ENCODE measurements around the gene ASNSD1. TPM values are rescaled to one million over a fixed set of nuclear protein-coding genes. Genes with fewer than 3 reads are reported as not detected.
"Not testable (repeated sequence)": the region's sequence is repeated elsewhere in the genome, so short reads cannot be mapped to it uniquely, and the experiment has no call there.

ASNSD1 gene
- total RNA-seq, 1 experiment from 2014 or later, result 20.0 TPM

DNA sequence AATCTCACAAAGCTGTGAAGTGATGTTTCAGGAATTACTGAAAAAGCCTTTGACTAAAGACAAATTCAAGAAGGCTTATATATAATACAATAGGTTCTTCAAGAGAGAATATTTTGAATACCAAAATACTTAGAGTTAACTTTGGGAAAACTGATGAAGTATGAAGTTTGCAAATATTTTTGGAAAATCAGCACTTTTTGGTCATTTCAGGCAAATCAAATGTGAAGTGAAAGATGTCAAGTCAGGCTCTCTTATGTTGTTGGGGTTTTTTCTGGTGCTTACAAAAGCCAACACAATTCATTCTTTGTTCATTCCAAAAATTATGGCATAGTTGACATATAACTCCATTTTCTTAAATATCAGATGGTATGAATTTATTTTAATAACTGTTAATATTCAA lies 14.7 kb upstream of the ASNSD1 start:
- DNase-seq (ENCODE audit: low spot score), result no peak

DNA sequence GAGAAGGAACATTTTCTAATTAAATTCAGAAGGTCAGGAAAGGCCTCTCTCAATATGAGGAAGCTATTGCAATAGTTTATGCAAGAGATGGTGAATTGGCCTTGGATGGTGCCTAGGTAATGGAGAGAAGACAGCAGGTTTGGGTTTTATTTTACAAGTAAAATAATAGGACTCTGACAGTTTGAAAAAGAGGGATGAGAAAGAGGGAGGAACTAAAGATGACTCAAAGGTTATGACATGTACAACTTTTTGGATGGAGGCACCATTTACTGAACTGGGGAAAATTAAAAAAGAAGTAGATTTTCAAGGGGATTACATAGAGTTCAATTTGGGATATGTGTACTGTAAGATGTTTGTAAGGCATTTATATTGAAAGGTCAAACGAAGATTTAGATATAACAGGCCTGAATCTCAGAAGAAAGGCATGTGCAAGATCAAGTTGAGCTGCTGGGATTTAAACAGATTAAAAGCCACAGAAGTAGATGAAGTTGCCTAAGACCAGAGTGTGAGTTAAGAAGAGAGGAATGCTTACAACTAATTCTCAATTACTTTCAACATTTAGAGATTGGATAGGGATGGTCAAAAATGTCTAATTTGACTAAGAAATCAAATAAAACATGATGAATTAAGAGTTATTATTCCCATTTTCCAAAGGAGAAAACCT lies 12.3 kb upstream of the ASNSD1 start:
- no peak for DNase-seq (ENCODE audit: low spot score)

DNA sequence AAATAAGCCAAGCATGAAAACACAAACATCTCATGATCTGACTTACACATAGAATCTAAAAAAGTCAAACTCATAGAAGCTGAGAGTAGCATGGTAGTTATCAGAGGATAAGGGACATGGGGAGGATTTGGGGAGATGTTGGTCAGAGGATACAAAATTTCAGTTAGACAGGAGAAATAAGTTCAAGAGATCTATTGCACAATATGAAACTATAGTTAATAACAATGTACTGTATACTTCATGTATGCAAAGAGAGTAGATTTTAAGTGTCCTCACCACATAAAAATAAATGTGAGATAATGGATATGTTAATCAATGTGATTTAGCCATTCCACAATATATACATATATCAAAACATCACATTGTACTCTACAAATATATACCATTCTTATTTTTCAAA lies 10.0 kb upstream of the ASNSD1 start:
- no peak for DNase-seq (ENCODE audit: low spot score)

DNA sequence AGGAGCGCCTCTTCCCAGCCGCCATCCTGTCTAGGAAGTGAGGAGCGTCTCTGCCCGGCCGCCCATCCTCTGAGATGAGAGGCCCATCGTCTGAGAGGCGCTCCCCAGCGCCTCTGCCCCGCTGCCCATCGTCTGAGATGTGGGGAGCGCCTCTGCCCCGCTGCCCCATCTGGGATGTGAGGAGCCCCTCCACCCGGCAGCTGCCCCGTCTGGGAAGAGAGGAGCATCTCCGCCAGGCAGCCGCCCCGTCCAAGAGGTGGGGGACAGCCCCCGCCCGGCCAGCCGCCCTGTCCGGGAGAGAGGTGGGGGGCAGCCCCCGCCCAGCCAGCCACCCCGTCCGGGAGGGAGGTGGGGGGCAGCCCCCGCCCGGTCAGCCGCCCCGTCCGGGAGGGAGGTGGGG lies 7.8 kb upstream of the ASNSD1 start:
- DNase-seq (ENCODE audit: low spot score), result not testable (repeated sequence)

DNA sequence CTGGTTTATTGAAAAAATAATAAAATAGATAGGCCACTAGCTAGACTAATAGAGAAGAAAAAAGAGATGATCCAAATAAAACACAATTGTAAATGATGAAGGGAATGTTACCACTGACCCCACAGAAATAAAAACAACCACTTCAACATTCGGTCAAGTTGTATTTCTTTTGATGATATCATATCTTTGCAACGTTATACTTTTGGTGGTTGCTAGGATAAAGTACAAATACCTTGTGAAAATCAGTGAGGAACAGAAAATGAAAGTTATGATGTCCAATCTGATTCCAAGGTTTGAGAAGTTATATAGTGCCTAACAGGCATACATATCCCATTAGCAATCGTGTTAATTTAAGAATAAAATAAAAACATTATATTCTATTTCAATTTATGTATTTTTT lies 6.6 kb upstream of the ASNSD1 start:
- no peak for DNase-seq (ENCODE audit: low spot score)

DNA sequence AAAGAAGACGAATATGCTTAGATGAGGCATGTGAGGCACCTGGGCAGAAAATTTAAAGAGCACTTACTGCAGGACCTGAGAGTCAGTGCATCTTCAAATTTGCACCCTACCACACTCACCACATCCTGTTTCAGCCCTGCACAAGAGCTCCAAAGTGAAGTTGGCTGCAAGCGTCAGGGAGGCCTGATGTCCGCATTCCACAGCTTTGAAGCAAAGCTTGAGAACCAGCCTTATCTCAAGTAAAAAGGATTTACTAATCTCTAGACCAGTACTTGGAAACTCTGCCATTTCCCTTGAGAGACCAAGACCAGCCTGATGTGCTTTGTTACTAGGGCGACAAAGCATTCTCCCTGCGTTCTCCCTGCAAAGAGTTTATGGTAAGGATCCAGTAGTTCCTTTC lies 3.4 kb upstream of the ASNSD1 start:
- DNase-seq (ENCODE audit: low spot score), result no peak

DNA sequence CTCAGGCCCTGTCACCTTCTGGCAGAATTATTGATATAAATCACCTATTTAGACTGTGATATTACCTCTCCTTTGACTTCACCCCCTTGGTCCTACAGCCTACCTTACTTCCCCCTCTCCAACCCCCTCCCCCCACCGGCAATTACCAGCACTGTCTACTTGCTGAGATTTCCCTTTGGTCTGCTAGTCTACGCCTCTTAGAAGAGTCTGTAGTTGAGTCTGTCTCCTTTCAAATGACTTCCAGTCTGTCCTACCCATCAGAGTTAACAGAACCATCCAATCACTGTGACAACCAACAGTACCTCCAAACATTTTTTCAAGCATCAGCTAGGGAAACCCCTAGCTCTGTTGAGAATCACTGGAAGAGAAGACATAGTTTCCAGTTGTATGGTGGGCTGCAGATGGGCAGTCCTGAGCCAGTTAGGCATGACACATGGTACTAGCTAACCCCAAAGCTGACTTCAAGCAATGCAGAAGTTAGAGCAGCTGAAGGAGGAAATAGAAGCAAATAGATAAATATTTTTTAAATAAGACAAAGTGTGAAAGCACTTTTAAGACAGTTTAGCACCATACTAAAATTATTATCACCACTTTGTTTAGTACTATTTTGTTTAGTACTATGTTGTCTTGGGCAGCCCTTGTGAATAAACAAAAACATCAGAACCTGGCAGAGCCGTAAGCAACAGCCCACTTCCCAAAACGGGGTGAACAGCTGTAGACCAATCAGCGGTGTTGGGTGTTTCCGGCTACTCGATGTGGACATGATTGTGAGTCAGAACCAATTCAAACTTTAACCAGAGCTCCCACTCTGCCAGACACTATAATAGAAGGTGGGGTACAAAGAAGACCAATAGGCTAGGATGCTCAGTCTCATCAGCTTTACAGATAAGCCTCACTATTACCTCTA lies 2.7 kb upstream of the ASNSD1 start:
- DNase-seq (ENCODE audit: low spot score), result no peak

DNA sequence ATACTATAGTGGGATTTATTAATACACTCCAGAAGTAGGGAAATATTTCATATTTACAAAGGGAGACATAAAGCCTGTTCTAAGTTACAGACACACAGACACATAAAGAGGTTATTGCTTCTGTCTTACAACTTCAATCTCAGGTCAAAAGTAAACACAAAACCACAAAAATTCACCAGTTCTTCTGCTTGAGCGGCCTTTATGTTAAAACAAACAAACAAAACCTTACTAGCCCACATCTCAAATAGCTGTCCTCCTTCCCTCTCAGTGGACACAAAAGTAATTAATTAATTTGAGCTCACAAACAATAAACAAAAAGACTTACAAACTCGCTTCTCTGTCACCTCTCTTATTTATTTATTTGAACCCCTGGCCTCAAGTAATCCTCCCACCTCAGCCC lies 1.5 kb upstream of the ASNSD1 start:
- no peak for DNase-seq (ENCODE audit: low spot score)

DNA sequence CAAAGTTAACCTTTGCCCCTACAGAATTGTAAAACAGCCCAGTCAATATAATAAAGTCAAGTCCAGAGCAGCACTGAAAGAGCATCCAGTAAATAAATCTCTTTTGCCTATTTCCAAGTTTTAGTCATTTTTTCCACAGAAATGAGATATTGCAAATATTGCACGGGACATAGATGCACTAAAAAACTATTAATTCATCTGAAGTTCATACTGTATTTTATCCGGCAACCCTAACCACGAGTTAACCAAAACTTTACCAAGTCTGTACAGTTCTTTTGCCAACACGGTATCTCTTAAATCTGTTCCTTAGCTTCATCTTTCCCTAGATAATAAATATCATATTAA lies 484 bp upstream of the ASNSD1 start:
- DNase-seq (ENCODE audit: low spot score), result no peak

DNA sequence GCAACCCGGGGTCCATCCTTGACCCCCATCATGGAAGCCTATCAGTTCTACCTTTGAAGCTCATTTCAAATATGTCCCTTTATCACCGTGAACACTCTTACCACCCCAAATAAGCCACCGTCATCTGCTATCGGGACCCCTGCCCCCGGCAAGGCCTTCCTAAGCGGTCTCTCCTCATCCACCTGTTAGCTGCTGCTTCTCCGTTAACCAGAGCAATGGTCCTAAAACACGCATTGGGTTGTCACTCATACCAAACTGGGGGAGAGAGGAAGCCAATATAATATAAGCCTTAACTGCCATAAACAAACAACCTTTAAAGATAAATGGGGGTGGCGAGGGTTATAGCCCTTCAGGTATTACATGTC lies 680 bp downstream of the ASNSD1 start:
- DNase-seq (ENCODE audit: low spot score), result no peak

DNA sequence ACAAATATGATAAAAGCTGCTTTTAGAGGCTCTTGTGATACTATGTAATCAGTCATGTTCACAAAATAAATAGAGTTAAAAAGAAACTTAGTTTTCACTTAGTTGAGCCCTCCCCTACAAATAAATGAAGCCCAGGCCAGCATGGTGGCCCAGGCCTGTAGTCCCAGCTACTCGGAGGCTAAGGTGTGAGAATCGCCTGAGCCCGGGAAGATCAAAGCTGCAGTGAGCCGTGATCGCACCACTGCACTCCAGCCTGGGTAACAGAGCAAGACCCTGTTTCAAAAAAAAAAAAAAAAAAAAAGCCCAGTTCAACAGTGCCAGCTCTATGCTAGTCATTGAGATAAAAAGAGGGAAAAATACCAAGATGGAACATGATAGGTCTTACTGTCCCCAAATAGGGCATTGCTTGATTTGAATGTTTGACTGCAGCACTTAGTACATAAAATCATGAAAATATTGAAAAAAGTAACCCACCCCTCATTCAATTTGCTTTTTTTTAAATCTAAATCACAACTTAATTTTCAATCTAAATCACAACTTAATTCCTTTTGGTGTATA lies 1.5 kb downstream of the ASNSD1 start:
- DNase-seq (ENCODE audit: low spot score), result no peak

DNA sequence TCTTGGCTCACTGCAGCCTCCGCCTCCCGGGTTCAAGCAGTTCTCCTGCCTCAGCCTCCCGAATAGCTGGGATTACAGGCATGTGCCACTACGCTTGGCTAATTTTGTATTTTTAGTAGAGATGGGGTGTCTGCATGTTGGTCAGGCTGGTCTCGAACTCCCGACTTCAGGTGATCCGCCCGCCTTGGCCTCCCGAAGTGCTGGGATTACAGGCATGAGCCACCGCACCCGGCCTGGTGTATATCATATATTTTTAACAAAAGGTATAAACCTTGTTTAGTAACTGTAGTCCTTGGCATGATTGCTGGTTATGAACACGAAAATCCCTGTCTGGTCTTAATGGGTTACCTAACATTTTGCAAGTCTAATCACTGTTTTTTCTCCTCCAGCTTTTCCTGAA lies 2.1 kb downstream of the ASNSD1 start:
- not testable (repeated sequence) for DNase-seq (ENCODE audit: low spot score)

DNA sequence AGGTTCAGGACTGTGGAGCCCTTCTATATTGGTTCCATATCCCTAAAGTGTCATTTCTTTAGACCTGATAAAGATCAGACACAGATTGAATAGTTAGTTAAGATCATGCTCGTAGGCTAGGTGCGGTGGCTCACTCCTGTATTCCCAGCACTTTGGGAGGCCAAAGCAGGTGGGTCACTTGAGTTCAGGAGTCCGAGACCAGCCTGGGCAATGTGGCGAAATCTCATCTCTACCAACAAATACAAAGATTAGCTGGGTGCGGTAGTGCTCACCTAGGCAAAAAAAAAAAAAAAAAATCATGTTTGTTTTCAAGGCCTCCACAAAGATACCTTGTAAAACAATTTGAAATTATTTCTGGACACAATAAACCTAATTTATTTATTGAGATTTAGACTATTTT lies 8.7 kb downstream of the ASNSD1 start:
- no peak for DNase-seq (ENCODE audit: low spot score)

DNA sequence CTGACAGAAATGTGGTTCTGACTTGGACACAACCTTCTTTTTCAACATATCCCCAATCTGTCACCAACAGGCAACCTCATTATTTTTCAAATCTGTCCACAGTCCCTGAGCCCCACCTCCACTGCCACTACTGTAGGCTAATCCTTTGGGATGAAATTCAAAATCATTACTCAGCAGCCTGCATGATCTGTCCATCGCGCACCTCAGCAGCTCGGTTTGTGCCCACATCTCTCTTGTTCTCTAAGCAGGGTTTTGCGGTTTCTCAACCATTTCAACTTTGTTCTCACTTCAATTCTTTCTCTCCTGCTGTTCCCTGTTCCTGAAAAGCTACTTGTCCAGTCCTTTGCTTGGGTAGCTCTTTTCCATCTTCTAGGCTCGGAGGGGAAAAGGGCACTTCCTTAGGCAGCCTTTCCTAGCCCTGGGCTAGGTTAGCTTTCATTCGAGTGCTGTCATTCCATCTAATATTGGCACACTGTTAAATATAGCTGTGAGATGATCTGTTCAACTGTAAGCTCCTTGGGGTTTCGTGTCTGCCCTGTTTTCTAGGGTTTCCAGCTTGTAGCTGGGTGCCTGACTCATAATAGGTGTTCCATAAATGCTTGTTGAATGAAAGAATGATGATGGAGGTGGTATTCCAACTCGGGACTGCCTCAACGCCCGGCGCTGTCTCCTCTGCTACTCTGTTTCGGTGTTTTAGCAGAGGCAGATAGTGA lies 12.6 kb downstream of the ASNSD1 start:
- no peak for DNase-seq (ENCODE audit: low spot score)

DNA sequence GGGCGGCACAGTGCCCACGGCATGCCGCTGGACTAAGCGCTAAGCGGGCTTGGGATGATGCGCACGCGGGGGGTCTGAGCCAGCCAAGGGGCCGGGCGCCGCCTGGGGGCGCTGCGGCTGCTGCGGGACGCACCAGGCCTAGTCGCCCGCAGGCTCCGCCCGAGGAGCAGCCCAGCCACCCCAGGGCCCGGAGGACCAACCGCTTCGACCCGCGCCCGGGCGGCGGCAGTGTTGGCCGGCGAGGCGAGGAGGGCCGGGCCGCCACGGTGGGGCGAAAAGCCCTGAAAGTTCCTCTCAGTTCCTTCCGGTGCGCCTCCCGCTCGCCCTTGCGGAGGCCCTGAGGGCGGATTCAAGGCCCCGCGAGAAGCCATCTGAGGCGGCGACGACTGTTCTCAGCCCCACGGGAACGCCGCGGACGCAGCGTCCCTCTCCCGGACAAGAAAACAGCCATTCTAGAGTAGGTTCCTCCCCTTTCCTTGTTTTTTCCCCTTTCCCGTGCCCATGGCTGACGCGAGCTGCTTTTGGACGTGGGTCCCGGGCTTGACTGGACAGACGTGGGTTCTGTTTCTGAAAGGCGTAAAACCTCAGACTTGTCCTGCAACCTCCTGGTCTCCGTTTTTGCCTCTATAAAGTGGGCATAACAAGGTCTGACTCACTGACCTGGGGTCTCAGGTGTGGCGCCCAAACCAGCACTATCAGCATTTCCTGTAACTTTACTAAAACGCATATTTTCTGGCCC lies 13.3 kb downstream of the ASNSD1 start, which contains the start of gene ANKAR:
Gene ANKAR, plus strand, starts transcription at position 297 of the 739 bp plus-strand sequence. CDS start 1,821 bp downstream, outside the sequence.
- peak; percentile 95 for DNase-seq (ENCODE audit: low spot score)

DNA sequence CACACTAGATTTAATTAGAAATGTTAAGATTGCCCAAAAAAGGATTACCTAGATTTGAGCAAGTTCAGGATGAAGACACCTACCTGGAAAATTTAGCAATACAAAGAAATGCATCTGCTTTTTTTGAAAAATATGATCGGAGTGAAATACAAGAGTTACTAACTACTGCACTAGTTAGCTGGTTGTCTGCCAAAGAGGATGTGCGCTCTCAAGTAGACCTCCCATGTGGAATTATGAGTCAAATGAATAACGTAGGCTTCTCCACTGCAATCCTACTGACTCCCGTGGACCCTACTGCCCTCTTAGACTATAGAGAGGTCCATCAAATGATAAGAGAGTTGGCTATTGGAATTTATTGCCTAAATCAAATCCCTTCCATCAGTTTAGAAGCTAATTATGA lies 15.2 kb downstream of the ASNSD1 start:
- DNase-seq (ENCODE audit: low spot score), result no peak

DNA sequence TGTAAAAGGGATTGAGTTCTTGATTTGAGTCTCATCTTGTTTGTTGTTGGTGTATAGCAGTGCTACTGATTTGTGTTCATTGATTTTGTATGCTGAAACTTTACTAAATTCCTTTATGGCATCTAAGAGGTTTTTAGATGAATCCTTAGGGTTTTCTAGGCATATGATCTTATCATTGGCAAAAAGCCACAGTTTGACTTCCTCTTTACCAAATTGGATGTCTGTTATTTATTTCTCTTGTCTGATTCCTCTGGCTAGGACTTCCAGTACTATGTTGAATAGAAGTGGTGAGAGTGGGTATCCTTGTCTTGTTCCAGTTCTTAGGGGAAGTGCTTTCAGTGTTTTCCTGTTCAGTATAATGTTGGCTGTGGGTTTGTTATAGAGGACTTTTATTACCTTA lies 18.0 kb downstream of the ASNSD1 start:
- no peak for DNase-seq (ENCODE audit: low spot score)

DNA sequence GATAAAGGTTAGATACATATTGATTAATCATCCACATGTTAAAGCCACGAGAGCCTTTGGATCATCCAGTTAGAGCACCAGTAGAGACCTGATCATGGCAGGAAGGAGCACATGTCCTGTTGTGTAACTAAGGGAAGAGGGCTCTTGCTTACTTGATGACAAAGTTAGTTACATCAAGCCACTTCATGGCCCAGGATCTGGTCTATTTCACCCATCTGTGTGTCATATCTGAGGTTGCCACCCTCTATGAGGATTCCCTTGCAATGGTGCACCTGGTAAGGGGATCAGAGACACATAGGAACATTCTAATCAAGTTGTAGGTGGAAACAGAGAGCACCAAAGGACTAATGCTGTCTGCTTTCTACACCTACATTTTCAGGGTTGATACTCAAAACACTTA lies 19.9 kb downstream of the ASNSD1 start:
- DNase-seq (ENCODE audit: low spot score), result no peak

DNA sequence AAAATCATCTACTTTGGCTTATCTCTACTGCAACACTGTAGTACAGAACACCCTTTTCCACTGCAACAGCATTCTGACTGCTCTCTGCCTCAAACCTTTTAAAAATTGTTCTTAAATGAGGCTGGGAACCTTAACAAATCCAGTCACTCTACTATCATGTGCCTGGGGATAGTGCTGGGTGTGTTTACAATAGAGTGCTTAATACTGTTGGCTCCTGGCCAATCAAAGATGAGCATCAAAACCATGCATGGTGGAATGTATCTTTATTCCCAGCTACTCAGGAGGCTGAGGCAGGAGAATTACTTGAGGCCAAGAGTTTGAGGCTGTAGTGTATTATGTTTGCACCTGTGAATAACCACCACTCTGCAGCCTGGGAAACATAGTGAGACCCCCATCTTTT lies 20.6 kb downstream of the ASNSD1 start:
- DNase-seq (ENCODE audit: low spot score), result no peak

DNA sequence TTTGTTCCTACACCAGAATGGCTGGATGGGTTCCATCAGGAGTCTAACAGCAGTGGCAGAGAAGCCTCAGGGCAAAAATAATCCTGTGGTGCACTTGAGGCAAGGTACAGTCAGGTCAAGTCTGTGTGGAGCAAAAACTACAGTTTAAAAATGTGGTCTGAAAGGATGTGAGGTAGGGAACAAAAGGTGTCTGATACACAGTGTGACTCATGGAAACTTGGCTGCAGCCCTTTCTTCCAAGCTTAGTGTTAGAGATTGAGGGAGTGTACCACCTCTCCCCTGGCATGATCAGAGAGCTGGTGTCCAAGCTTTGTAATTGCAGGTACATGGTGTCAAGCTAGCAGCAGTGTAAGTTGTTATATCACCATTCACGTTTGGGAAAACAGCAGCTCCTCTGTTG lies 22.1 kb downstream of the ASNSD1 start:
- no peak for DNase-seq (ENCODE audit: low spot score)

DNA sequence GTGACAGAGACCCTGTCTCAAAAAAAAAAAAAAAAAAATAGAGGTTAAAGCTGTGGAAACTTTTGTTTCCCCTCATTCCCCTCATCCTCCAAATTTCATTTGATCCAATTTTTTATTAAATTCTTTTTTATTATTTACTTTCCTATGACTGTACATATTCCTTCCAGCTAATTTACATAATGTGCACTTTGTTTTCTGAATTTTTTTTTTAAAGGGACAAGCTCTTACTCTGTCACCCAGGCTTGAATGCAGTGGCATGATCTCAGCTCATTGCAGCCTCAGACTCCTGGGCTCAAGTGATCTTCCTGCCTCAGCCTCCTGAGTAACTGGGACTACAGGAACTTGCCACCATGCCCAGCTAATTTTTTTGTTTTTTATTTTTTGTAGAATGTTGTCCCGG lies 23.6 kb downstream of the ASNSD1 start:
- DNase-seq (ENCODE audit: low spot score), result no peak
